ENCODE measurements around the gene CSTA.
A peak's percentile ranks its signal among the peaks of the same experiment; 100 is the strongest.
"Not testable (repeated sequence)": the region's sequence is repeated elsewhere in the genome, so short reads cannot be mapped to it uniquely, and the experiment has no call there.

Gene CSTA

DNA sequence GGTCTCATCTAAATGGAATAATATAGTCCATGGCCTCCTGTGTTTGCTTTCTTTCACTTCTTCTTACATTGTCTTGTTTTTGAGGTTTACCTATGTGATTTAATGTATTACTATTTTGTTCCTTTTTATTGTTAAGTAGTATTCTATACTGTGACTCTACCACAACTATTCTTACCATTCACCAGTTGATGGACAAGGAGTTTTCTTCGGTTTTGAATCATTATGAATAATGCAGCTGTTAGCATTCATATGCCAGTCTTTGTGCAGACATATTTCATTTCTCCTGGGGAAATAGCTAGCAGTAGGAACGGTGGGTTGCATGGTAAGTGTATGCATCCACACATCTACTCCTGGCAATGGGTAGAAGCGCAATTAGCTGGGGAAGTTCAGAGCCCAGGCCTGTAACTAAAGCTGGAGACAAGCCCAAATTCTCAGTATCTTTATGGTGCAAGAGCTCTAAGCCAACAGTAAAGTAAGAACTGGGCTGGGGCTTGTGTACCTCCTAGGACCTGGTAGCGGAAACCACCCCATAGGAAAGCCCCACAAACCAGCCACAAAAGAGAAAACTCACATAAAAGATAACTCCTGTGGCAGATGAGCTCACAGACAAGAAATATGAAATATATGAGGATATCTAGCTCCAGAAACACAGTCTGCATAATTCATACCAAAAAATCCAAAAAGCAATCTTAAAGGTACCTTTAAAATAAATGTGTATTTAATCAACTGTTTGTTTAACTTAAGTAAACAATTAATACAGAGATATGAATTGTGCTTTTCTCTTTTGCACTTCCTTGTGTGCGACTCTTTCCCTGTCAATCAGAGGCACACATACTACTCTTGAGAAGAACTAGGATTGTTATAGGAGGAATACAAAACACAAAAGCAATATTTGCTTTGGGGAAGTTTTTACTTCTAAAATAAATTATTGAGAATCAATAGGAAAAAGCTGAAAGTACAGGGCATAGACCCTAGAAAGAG is 2.7 kb upstream of the CSTA start:
- DNase-seq: no peak

DNA sequence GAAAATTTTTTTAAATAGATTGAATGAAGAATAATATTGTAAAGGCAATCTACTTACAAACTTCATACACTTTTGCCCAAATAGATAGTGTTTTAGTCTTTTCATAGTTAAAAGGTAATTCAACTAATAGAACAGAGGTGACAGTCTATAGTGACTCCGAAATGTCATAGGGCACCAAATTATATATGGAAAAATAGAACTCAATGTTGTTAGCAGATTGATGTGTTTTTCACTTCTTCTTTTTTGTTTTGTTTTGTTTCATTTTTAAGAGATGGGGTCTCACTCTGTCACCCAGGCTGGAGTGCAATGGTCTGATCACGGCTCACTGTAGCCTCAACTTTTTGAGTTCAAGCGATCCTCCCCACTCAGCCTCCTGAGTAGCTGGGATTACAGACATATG is 721 bp downstream of the CSTA start:
- no peak for DNase-seq

DNA sequence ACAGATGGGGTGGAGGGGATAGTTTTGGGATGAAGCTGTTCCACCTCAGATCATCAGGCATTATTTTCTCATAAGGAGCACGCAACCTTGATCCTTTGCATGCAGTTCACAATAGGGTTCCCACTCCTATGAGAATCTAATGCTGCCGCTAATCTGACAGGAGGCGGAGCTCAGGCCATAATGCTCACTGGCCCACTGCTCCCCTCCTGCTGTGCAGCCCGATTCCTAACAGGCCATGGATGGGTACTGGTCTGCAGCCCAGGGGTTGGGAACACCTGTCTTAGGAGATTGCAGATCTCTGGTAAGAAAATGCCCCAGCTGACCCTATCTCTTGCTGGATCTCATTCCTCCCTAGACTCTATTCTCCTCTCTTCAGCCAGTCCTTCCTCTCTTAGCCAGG is 6.8 kb downstream of the CSTA start:
- no peak for DNase-seq

DNA sequence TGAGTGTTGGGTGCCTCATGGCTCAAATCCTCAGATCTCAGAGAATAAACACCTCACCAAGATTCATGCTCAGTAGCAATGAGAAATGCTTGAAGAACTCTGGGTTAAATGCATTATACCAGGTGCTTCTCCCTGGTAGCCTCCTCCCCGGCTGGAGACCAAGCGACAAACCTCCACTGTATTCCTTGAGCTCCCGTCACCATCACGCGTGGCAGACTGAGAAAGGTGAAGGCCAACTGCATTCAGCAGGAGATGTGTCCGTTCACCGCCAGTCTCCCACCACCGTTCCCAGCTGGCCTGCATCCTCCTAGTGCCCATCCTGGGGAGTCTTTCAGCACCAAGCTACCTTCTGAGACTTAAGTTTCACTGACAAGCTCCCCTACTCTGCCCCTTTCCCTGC is 7.5 kb downstream of the CSTA start:
- DNase-seq: no peak

DNA sequence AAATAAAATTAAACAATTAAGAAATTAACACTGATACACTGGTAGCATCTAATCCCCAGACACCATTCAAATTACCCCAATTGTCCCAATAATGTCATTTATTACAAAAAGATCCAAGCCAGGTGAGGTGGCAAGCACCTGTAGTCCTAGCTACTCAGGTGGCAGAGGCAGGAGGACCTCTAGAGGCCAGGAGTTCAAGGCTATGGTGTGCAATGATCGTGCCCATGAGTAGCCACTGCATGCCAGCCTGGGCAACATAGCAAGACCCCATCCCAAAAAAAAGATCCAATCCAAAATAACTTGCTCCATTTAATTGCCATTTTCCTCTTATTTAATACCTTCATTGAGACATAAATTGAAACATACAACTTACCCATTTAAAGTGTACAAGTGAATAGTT is 17.8 kb downstream of the CSTA start:
- no peak for DNase-seq

DNA sequence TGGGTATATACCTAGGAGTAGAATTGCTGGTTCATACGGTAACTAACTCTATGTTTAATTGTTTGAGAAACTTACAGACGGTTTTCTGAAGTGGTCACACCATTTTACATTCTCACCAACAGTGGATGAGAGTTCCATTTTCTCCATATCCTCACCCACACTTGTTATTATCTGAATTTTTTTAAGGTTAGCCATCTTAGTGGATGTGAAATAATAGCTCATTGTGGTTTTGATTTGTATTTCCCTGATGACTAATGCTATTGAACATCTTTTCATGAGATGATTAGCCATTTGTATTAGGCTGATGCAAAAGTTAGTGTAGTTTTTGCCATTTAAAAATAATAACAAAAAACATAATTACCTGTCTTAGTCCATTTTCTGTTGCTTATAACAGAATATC is 18.6 kb downstream of the CSTA start:
- no peak for DNase-seq

DNA sequence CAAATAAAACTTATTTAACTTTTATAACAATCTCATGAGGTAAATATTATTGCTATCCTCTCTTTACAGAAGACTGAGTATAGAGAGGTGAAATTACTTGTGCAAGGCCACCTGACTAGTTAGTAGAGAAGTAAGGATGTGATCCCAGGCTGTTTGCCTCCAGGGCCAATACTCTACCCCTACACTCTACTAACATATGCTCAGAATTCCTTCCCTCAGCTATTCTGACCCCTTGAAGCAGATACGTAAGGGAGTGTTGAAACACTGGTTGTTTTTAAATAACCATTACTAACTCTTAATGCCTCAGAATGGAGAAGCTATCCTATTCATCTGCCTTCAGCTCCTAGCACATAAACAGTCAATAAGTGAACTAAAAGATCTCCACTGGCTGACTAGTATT is 24.1 kb downstream of the CSTA start:
- no peak for DNase-seq

DNA sequence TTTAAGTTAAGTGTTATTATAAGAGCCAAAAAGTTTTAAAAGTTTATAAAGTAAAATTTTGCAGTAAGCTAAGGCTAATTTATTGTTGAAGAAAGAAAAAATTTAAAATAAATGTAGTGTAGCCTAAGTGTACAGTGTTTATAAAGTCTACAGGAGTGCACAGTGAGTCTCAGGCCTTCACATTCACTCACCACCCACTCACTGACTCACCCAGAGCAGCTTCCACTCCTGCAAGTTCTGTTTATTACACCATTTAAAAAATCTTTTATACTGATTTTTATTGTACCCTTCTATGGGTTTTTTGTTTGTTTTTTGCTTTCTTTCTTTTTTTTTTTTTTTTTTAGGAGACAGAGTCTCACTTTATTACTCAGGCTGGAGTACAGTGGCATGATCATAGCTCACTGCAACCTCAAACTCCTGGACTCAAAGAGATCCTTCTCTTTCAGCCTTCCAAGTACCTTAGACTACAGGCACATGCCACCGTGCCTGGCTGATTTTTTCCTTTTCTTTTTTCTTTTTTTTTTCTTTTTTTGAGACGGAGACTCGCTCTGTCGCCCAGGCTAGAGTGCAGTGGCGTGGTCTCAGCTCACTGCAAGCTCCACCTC is 25.9 kb downstream of the CSTA start:
- no peak for DNase-seq

DNA sequence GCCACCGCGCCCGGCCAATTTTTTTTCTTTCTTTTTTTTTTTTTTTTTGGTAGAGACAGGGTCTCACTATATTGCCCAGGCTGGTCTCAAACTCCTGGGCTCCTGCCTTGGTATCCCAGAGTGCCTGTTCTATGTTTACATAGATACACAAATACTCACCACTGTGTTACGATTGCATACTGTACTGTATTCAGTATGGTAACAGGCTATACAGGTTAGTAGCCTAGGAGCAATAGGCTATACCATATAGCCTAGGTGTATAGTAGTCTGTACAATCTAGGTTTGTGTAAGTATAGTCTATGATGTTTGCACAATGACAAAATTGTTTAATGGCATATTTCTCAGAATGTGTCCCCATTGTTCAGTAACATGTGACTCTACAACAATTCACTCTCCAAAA is 26.6 kb downstream of the CSTA start:
- DNase-seq: no peak

DNA sequence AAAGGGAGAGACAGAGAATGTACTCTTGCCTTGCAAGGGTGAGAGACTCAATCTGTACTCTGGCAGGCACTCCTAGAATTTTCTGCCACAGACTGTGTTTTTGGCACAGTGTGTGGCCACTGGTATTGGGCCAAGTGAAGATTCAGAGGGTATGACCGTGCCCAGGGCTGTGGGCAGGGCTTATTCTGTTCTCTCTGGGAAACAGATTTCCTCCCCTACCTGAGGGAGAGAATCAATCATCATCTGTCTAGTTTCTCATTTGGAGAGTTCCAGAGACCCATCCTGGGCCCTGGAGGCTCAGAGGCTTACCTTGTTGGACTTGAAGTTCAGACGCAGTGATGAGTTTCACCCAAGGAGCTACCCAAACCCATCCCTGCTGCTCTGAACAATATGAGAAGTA is 28.2 kb downstream of the CSTA start:
- DNase-seq: peak; percentile 36

DNA sequence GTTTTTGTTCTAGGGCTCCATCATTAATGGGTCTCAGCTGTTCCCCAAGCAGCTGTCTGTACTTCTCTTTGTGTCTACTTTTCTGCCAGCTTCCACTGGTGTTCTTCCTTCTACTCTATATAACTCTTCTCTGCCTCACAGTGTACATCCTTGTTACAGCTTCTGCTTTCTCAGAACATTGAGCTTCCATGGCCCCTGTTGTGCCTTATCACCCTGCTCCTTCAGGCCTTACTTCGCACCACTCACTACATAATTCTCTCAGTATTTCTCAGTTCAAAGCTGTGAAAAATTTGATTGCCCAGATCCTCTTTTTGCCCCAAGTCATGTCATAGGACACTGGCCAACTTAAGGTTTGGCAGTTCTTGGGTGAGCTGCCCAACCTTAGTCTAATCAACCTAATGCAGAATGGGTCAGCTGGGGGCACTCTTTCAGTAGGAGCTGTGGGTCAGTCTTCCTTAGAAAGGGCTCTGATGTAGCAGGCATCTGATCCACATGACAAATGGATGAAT is 28.9 kb downstream of the CSTA start:
- no peak for DNase-seq

DNA sequence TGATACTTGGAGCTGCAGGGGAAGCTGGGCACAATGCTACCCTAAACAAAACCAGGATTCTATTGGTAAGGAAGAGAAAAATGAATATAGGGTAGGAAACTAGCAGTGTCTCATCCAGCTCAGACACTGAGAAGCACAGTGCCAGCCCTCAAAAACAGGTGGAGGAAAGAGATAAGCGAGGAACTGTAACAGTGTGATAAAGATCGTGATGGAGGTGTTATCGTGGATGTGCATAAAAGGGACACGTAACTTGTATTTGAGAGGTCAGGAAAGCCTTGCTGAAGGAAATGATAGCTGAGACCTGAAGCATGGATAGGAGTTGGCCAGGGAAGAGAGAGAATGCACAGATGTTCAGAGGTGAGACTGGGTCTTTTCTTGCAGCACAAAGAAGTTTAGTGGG is 30.6 kb downstream of the CSTA start:
- DNase-seq: no peak

DNA sequence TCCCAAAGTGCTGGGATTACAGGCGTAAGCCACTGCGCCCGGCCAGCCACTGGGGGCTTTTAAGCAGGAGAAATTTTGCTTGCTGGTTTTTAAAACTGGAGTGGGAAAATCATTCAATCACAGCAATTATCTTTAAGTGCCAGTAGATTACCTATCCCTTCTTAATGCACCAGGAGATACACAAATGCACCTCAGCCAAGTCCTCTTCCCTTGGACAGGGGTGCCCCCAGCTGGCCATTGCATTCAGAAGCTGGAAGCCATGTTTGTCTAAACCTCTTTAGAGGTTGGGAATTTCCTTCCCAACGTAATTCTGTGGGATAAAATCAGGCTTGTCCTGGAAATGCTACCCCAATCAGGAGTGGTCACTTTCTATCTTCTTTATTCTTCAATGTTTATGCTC is 31.4 kb downstream of the CSTA start:
- DNase-seq: no peak

DNA sequence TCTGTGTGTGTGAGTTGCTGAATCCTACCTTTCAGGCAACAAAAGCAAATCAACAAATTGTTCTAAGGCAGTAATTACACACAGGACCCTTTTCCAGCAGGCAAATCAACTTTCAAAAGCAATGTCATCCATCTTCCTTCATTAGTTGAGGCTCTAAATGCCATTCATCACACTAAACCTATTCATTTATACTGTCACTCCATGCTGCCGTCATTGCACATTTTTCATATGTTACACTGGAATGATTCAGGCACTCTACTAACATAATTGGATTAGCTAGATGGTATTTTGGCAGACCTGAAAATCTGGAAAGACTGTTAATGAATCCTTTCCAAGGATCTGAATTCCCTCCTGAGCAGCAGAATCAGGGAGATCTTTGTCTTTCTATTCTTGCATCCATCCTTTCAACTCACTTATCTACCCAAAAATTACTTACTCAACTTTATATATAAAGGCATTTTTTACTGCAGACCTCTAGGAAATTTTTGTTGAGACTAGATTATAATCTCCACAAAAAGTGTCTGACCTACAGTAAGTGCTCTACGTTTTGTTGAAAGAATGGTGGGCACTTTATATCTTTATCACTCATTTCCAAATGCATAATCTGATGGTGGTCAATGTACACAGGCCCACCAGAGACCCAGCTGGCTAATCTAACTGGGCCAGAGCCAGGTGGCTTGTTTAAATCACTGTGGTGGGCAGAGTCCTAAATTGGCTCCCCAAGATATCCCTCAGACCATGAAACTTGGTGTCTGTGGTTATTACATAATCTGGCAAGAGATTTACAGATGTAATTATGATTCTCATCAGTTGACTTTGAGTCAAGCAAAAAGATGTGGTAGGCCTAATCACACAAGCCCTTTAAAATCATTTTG is 33.0 kb downstream of the CSTA start:
- DNase-seq: no peak

DNA sequence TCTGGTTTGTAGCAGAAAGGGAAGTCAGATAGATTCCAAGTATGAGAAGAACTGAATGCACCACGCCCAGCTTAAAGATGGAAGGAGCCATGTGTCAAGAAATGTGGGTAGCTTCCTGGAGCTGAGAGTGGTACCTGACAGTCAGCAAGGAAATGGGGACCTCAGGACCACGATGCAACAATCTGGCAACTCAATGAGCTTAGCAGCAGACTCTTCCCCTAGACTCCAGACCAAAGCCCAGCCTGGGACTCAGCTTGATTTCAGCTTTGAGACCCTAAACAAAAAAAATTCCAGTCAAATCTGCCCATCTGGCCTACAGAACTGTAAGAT is 33.6 kb downstream of the CSTA start:
- DNase-seq: no peak

DNA sequence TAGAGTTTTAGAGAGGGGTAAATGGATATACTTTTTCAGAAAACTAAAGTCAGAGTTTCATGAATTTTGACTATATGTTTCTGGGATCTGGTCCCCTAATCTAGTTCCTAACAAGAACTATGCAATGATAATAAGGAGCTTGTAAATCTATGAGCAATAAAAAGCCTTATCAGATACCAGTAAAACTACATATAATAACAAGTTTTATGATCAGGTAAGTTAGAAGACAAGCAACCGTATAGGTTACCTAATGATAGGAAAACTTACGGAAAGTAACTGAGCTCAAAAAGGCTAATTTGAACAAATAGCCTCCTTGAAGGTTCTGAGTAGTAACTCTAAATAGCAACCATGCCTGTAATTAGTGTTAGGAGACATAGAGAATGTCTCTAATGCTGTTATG is 37.0 kb downstream of the CSTA start:
- DNase-seq: no peak

DNA sequence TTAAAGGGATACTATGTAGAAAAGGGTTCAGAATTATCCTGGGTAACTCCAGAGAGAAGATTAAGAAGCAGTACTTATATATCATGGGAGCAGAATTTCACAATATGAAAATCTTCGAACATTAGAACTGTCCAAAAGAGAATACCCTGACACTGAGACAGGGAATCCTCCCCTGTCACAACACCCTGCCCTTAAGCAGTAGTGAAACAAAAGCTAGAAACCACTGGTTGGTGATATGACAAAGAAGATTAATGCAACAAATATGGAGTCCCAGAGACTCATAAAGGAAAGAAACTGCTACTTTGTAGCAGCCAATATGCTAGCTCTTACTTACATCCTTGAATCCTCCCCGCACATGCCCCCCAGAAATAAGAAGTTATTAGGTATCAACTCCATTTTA is 39.4 kb downstream of the CSTA start:
- DNase-seq: no peak

DNA sequence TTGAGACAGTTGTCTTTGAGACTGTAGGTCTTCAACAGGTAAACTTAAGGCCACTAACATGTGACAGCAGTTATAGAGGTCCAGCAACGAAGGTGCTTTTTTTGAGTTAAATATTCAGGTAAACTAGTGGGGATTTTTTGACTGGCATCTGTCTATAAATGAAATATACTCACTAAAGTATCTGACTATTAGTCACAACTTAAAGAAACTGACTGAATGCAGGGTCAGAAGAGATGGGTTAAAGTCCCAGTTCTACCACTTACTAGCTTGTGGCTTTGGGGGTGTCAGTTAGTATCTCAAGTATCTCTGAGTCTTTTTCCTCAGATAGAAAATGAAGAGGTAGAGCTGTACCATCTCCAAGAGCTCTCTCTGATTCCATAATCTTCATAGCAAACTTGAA is 40.0 kb downstream of the CSTA start:
- no peak for DNase-seq

DNA sequence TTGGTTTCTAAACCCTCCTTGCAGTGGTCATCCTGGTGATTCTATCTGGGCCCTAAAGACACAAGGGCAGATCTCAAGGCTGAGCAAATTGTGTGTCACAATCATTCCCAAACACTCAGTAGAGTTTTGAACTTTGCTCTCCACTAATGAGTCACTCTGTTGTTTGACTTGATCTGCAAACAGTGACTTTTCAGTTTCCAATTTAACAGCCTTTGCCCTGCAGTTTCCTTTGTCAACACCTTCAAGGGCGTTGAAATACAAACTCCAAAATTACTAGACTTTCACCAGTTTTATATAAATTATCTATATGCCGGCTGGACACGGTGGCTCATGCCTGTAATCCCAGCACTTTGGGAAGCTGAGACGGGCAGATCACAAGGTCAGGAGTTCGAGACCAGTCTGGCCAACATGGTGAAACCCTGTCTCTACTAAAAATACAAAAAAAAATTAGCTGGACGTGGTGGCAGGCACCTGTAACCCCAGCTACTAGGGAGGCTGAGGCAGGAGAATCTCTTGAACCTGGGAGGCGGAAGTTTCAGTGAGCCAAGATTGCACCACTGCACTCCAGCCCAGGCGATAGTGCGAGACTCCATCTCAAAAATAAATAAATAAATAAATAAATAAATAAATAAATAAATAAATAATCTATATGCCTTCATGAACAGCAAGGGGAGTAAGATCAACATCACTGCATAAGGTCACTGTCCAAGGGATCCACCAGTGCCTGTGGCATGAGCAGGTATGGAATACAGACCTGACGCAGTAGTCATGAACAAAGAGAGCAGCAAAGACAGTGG is 40.7 kb downstream of the CSTA start:
- not testable (repeated sequence) for DNase-seq

DNA sequence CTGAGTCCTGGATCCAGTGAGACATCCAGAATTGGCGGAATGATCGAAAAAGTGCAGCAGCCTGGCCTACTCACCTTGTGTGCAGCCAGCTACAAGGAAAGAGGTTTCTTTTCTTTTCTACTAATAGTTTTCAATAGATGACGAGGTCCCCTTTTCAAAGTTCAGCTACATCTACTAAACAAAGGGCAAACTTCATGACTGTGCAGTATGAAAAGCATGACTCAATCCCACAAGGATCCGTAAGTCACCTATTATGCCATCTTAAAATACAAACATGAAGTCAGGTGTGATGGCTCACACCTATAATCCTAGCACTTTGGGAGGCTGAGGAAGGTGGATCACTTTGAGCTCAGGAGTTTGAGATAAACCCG is 41.3 kb downstream of the CSTA start:
- DNase-seq: no peak

DNA sequence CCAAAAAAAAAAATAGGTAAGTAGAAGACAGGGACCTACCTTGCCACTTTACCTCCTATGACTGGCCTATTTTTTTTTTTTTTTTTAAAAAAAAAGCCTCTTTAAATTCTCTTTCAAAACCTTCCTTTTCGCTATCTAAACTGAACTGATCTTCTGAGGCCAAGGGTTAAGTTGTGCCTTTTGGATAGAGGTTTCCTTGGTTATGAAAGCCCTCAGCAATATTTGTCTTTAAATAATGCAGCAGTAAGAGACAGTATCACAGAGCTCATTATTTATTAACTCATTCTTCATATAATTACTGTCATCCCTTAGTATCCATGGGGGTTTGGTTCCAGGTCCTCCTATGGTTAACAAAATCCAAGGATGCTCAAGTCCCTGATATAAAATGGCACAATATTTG is 49.0 kb downstream of the CSTA start:
- DNase-seq: no peak

DNA sequence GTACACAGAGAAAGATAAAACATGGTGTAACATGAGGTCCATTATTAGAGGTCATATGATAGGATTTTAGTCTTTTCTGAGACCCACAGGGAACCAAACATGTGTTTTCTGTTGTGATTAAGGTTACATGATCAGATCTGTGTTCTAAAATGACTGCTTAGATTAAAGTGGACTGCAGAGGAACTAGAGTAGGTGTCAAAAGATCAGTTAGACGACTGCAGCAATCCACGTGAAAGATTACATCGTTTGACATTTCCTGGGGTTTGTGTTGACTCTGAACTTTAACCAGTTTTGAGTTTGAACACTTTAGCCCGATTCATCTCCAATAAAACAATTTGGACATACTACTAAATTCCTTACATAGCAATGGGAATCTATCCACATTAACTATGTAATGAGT is 52.9 kb downstream of the CSTA start:
- no peak for DNase-seq
